NB4 (cell line): ENCODE results near the gene DCUN1D2.

ENCODE experiments used
- CTCF ChIP-seq: IDR thresholded peaks from one replicate; pipeline ENCODE4 v1.5.1; 2012; ENCODE audit warnings: low read depth, low read length
- MAX ChIP-seq: IDR thresholded peaks from 2 replicates; pipeline ENCODE4 v1.6.1; 2011; ENCODE audit warnings: low read depth, low read length
- MYC ChIP-seq: IDR thresholded peaks from 2 replicates; pipeline ENCODE4 v1.6.1; 2011; ENCODE audit warnings: low read depth, low read length
- POLR2A ChIP-seq: IDR thresholded peaks from 2 replicates; pipeline ENCODE4 v1.6.1; 2011; ENCODE audit warnings: mild to moderate bottlenecking; ENCODE audit not compliant: insufficient read length; ENCODE audit errors: extremely low read depth

- TF ChIP-seq CTCF, result no peak
- no peak for TF ChIP-seq POLR2A
- TF ChIP-seq MAX, result no peak
- TF ChIP-seq MYC, result no peak
Observed at GRCh38 chr13:113448545-113448884, 42.0 kb downstream of the DCUN1D2 start.
